ENCODE data around the gene RDH11.

RDH11 gene

GRCh38 chr14:67666750-67667449, 28.7 kb downstream of the RDH11 start:
- peaks cover 18% of the 10 kb centered on the region for H3K4me1 ChIP-seq (ENCODE audit: insufficient read depth, low read length, poor library complexity, severe bottlenecking)
- no peaks in the 10 kb centered on the region for H3K9me3 ChIP-seq (ENCODE audit: insufficient read depth, low read depth, low read length)
- H2AFZ ChIP-seq (ENCODE audit: low read length) = no peak overlapping the region
- H3K4me2 ChIP-seq (ENCODE audit: low read depth, low read length, poor library complexity, severe bottlenecking) = peak overlapping the region; percentile 20
- no peaks in the 10 kb centered on the region for H3K9me2 ChIP-seq (replicated peaks; ENCODE audit: low read depth, low read length)
- H4K20me1 ChIP-seq (ENCODE audit: insufficient read depth, low read length, poor library complexity, severe bottlenecking) = peaks cover 24% of the 10 kb centered on the region
- H3K4me3 ChIP-seq (ENCODE audit: low read length, poor library complexity, severe bottlenecking) = no peak overlapping the region
- H3F3A ChIP-seq (ENCODE audit: low read depth) = no peaks in the 10 kb centered on the region
- no peak overlapping the region for H3K9ac ChIP-seq (ENCODE audit: low read depth, low read length, poor library complexity, severe bottlenecking)
- no peak for TF ChIP-seq EZH2phosphoT487 (IDR thresholded peaks at IDR 0.05; ENCODE audit: borderline replicate concordance)
- TF ChIP-seq CTCF (conservative IDR thresholded peaks at IDR 0.05; ENCODE audit: low read length) = peak; percentile 78
- no peaks in the 10 kb centered on the region for H3K36me3 ChIP-seq (ENCODE audit: insufficient read depth, low read length)
- H3K79me2 ChIP-seq (ENCODE audit: insufficient read depth, low read length) = peaks cover 55% of the 10 kb centered on the region
- no peaks in the 10 kb centered on the region for H3K27me3 ChIP-seq (ENCODE audit: insufficient read depth, low read length, poor library complexity, severe bottlenecking)

GRCh38 chr14:67665868-67666267, 29.7 kb downstream of the RDH11 start:
- H3K4me2 ChIP-seq (ENCODE audit: low read depth, low read length, poor library complexity, severe bottlenecking) = no peak overlapping the region
- H3K4me3 ChIP-seq (ENCODE audit: low read length, poor library complexity, severe bottlenecking) = no peak overlapping the region
- H3K4me1 ChIP-seq (ENCODE audit: insufficient read depth, low read length, poor library complexity, severe bottlenecking) = peaks cover 15% of the 10 kb centered on the region
- H2AFZ ChIP-seq (ENCODE audit: low read length) = no peak overlapping the region
- no peak overlapping the region for H3K9ac ChIP-seq (ENCODE audit: low read depth, low read length, poor library complexity, severe bottlenecking)
- H3K9me2 ChIP-seq (replicated peaks; ENCODE audit: low read depth, low read length) = no peaks in the 10 kb centered on the region
- no peak for TF ChIP-seq EZH2phosphoT487 (IDR thresholded peaks at IDR 0.05; ENCODE audit: borderline replicate concordance)
- H3K9me3 ChIP-seq (ENCODE audit: insufficient read depth, low read depth, low read length) = no peaks in the 10 kb centered on the region
- no peaks in the 10 kb centered on the region; the same call in 1 of the 2 replicates for H3K36me3 ChIP-seq (ENCODE audit: insufficient read depth, low read length)
- H4K20me1 ChIP-seq (ENCODE audit: insufficient read depth, low read length, poor library complexity, severe bottlenecking) = peaks cover 18% of the 10 kb centered on the region
- H3K27me3 ChIP-seq (ENCODE audit: insufficient read depth, low read length, poor library complexity, severe bottlenecking) = no peaks in the 10 kb centered on the region
- H3F3A ChIP-seq (ENCODE audit: low read depth) = no peaks in the 10 kb centered on the region
- H3K79me2 ChIP-seq (ENCODE audit: insufficient read depth, low read length) = peaks cover 50% of the 10 kb centered on the region

- Histone ChIP-seq H3K36me3 (ENCODE audit: insufficient read depth, low read length) (peaks cover 18% of the 10 kb centered on the region; the same call in 1 of the 2 replicates), H3K4me3 (ENCODE audit: low read length, poor library complexity, severe bottlenecking) (no peak overlapping the region), H3K9me3 (ENCODE audit: insufficient read depth, low read depth, low read length) (no peaks in the 10 kb centered on the region), H4K20me1 (ENCODE audit: insufficient read depth, low read length, poor library complexity, severe bottlenecking) (peaks cover 18% of the 10 kb centered on the region), H3K9ac (ENCODE audit: low read depth, low read length, poor library complexity, severe bottlenecking) (no peak overlapping the region), H2AFZ (ENCODE audit: low read length) (no peak overlapping the region), H3K79me2 (ENCODE audit: insufficient read depth, low read length) (peaks cover 32% of the 10 kb centered on the region), H3K9me2 (replicated peaks; ENCODE audit: low read depth, low read length) (no peaks in the 10 kb centered on the region), H3K4me2 (ENCODE audit: low read depth, low read length, poor library complexity, severe bottlenecking) (no peak overlapping the region), H3K27me3 (ENCODE audit: insufficient read depth, low read length, poor library complexity, severe bottlenecking) (no peaks in the 10 kb centered on the region), H3F3A (ENCODE audit: low read depth) (no peaks in the 10 kb centered on the region), H3K4me1 (ENCODE audit: insufficient read depth, low read length, poor library complexity, severe bottlenecking) (peaks cover 12% of the 10 kb centered on the region)
- TF ChIP-seq CTCF (conservative IDR thresholded peaks at IDR 0.05; ENCODE audit: low read length) = no peak
- TF ChIP-seq EZH2phosphoT487 (IDR thresholded peaks at IDR 0.05; ENCODE audit: borderline replicate concordance) = no peak
These were observed 31.9 kb downstream of the RDH11 start for GRCh38 chr14:67663633-67664032.
